Retinal pigment epithelial cell (primary cell): ENCODE data around the gene PCSK7.
"Not testable (repeated sequence)": the region's sequence is repeated elsewhere in the genome, so short reads cannot be mapped to it uniquely, and the experiment has no call there.

Experiments used
- DNase-seq: peaks from one replicate; pipeline ENCODE4 v3.0.0-alpha.2; 2010; ENCODE audit warnings: low read depth
- H3K4me3 ChIP-seq: 2 replicates; pipeline ENCODE4 v1.5.1; 2011; ENCODE audit warnings: mild to moderate bottlenecking, low read length, control low read depth, moderate library complexity
- CTCF ChIP-seq: conservative IDR thresholded peaks from 2 replicates; pipeline ENCODE4 v1.5.1; 2011; ENCODE audit warnings: low read depth, low read length, control low read depth, inconsistent platforms

The PCSK7 gene

GRCh38 chr11:117183724-117184349 lies 48.0 kb downstream of the PCSK7 start:
- no peak for TF ChIP-seq CTCF
- H3K4me3 ChIP-seq, result no peak overlapping the region
- DNase-seq, result no peak

GRCh38 chr11:117183178-117183577 lies 48.7 kb downstream of the PCSK7 start:
- not testable (repeated sequence) for DNase-seq, H3K4me3 ChIP-seq

DNA sequence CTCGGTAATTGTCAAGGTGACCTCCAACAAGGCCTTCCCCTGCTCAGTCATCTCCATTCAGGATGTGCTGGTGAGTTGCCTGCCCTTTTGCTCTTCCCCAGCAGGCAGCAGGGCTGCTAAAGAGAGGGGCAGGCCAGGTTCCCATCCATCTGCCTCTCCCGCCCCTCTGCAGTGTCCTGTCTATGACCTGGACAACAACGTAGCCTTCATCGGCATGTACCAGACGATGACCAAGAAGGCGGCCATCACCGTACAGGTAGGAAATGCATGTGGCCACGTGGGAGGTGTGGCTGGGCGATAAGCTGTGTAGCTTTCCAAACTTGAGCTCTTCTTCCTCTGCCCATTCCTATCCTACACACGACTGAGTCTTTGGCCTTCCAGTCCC lies 49.3 kb downstream of the PCSK7 start:
- H3K4me3 ChIP-seq, result no peak overlapping the region
- no peak for TF ChIP-seq CTCF
- DNase-seq, result no peak

GRCh38 chr11:117181586-117182550 lies 50.0 kb downstream of the PCSK7 start:
- no peak overlapping the region for H3K4me3 ChIP-seq
- DNase-seq, result no peak

GRCh38 chr11:117180661-117181585 lies 51.0 kb downstream of the PCSK7 start:
- TF ChIP-seq CTCF, result peak; percentile 80
- no peak overlapping the region for H3K4me3 ChIP-seq
- DNase-seq, result peak; percentile 43

More at GRCh38 chr11:117181586-117182550, 50.0 kb downstream of the PCSK7 start:
- TF ChIP-seq CTCF, result no peak

- H3K4me3 ChIP-seq, result peak overlapping the region; percentile 77
- no peak for TF ChIP-seq CTCF
- DNase-seq, result no peak
Measured at GRCh38 chr11:117180020-117180419, 51.9 kb downstream of the PCSK7 start.
